Esophagus (tissue), 2 donors: ENCODE data around the gene GPX3. TPM values are rescaled to one million over a fixed set of nuclear protein-coding genes. Genes with fewer than 3 reads are reported as not detected.

Experiments used
- H3K27ac ChIP-seq, 2 donors: one replicate each; pipeline ENCODE4 v1.5.1; 2013; ENCODE audit warnings: low read depth in 2 of 2, mild to moderate bottlenecking in 2 of 2, inconsistent platforms in 1 of 2, low read length in 1 of 2, moderate library complexity in 1 of 2
- H3K27me3 ChIP-seq, 2 donors: one replicate each; pipeline ENCODE4 v1.6.1; 2013; ENCODE audit warnings: low read length in 2 of 2, control low read depth in 1 of 2, mild to moderate bottlenecking in 1 of 2; ENCODE audit not compliant: insufficient read depth in 2 of 2, control insufficient read depth in 1 of 2
- H3K36me3 ChIP-seq, 2 donors: one replicate each; pipeline ENCODE4 v1.6.1; 2013; ENCODE audit warnings: low read length in 1 of 2; ENCODE audit not compliant: control insufficient read depth in 2 of 2, insufficient read depth in 2 of 2
- H3K4me1 ChIP-seq, 2 donors: one replicate each; pipeline ENCODE4 v1.6.1; 2013; ENCODE audit warnings: low read length in 1 of 2; ENCODE audit not compliant: control insufficient read depth in 2 of 2, insufficient read depth in 2 of 2
- H3K4me3 ChIP-seq, 2 donors: one replicate each; pipeline ENCODE4 v1.5.1; 2013; ENCODE audit warnings: low read length in 2 of 2, mild to moderate bottlenecking in 2 of 2, low read depth in 1 of 2, moderate library complexity in 1 of 2
- H3K9me3 ChIP-seq, 2 donors: one replicate each; pipeline ENCODE4 v1.6.1; 2013; ENCODE audit warnings: mild to moderate bottlenecking in 2 of 2, low read depth in 1 of 2, low read length in 1 of 2, moderate library complexity in 1 of 2; ENCODE audit not compliant: control insufficient read depth in 2 of 2, insufficient read depth in 1 of 2
- WGBS, 2 donors: extraction: QIAGEN DNeasy Blood & Tissue Kit; methylation state at CpG; one replicate each; pipeline ENCODE4 v1.1.7; 2013; 5-methylcytosine and 5-hydroxymethylcytosine counted together
- polyA plus RNA-seq, 2 donors: library from polyadenylated mRNA; stranded (reverse); fragments of 200-250 nt; gene quantifications; one replicate each; pipeline ENCODE4 v1.2.3, GENCODE V29; 2013
- donor health status: healthy with polysubstance abuse.
- donor health status: Bipolar disorder and iron deficiency.

The GPX3 gene
- polyA plus RNA-seq, 2 donors, result 143 to 277 TPM

GRCh38 chr5:151022511-151023018 is 2.2 kb downstream of the GPX3 start:
- H3K27ac ChIP-seq, result peak overlapping the region; percentile 83 to 96
- peak overlapping the region; percentile 2 to 61 for H3K4me3 ChIP-seq
- H3K9me3 ChIP-seq, result no peaks in the 10 kb centered on the region
- no peaks in the 10 kb centered on the region for H3K27me3 ChIP-seq
- H3K4me1 ChIP-seq, result peaks cover 2 to 34% of the 10 kb centered on the region in 2 donors
- H3K36me3 ChIP-seq, result peaks cover 0 to 21% of the 10 kb centered on the region in 2 donors
- WGBS, 2 donors, result 63 to 75% methylated on average over 7 of the region's 7 CpGs

GRCh38 chr5:151023047-151023615 is 2.7 kb downstream of the GPX3 start:
- H3K9me3 ChIP-seq, result no peaks in the 10 kb centered on the region
- WGBS, 2 donors, result 60 to 78% methylated on average over 5 of the region's 5 CpGs
- peaks cover 0 to 27% of the 10 kb centered on the region in 2 donors for H3K36me3 ChIP-seq
- H3K27ac ChIP-seq, result peak overlapping the region; percentile 83 to 96
- peak overlapping the region in 1 of 2 donors; percentile 61 for H3K4me3 ChIP-seq
- H3K27me3 ChIP-seq, result no peaks in the 10 kb centered on the region
- H3K4me1 ChIP-seq, result peaks cover 2 to 34% of the 10 kb centered on the region in 2 donors

- H3K27ac ChIP-seq, result peak overlapping the region; percentile 83 to 96
- no peaks in the 10 kb centered on the region for H3K9me3 ChIP-seq
- peaks cover 2 to 32% of the 10 kb centered on the region in 2 donors for H3K36me3 ChIP-seq
- no peak overlapping the region for H3K4me3 ChIP-seq
- H3K4me1 ChIP-seq, result peaks cover 2 to 34% of the 10 kb centered on the region in 2 donors
- 39 to 54% methylated on average over 8 of the region's 8 CpGs for WGBS, 2 donors
- no peaks in the 10 kb centered on the region for H3K27me3 ChIP-seq
These were observed 3.3 kb downstream of the GPX3 start for GRCh38 chr5:151023651-151024050.

- Histone ChIP-seq H3K36me3 (peaks cover 4 to 37% of the 10 kb centered on the region in 2 donors), H3K4me1 (peaks cover 2 to 34% of the 10 kb centered on the region in 2 donors), H3K9me3 (no peaks in the 10 kb centered on the region), H3K27me3 (no peaks in the 10 kb centered on the region), H3K27ac (peak overlapping the region; percentile 83 to 96), H3K4me3 (no peak overlapping the region)
- 77 to 82% methylated on average over 7 of the region's 7 CpGs for WGBS, 2 donors
These were observed 4.3 kb downstream of the GPX3 start for GRCh38 chr5:151024440-151025249.

GRCh38 chr5:151025250-151025606 is 4.8 kb downstream of the GPX3 start:
- no peaks in the 10 kb centered on the region for H3K27me3 ChIP-seq
- H3K27ac ChIP-seq, result no peak overlapping the region
- H3K4me3 ChIP-seq, result no peak overlapping the region
- WGBS, 2 donors, result 93% methylated on average over 7 of the region's 7 CpGs
- peaks cover 9 to 42% of the 10 kb centered on the region in 2 donors for H3K36me3 ChIP-seq
- H3K9me3 ChIP-seq, result no peaks in the 10 kb centered on the region
- peaks cover 2 to 37% of the 10 kb centered on the region in 2 donors for H3K4me1 ChIP-seq

GRCh38 chr5:151026088-151026487 is 5.7 kb downstream of the GPX3 start:
- no peak overlapping the region for H3K4me3 ChIP-seq

GRCh38 chr5:151026679-151027078 is 6.3 kb downstream of the GPX3 start:
- Histone ChIP-seq H3K4me3 (no peak overlapping the region), H3K36me3 (peaks cover 11 to 49% of the 10 kb centered on the region in 2 donors), H3K27me3 (no peaks in the 10 kb centered on the region), H3K27ac (peak overlapping the region; percentile 12 to 44), H3K4me1 (peaks cover 2 to 31% of the 10 kb centered on the region in 2 donors), H3K9me3 (no peaks in the 10 kb centered on the region)
- WGBS, 2 donors, result 74 to 81% methylated on average over 7 of the region's 7 CpGs

More at GRCh38 chr5:151026088-151026487, 5.7 kb downstream of the GPX3 start:
- Histone ChIP-seq H3K36me3 (peaks cover 11 to 43% of the 10 kb centered on the region in 2 donors), H3K4me1 (peaks cover 2 to 32% of the 10 kb centered on the region in 2 donors), H3K27ac (peak overlapping the region in 1 of 2 donors; percentile 12), H3K9me3 (no peaks in the 10 kb centered on the region), H3K27me3 (no peaks in the 10 kb centered on the region)
- WGBS, 2 donors, result 84 to 85% methylated on average over 9 of the region's 9 CpGs

GRCh38 chr5:151027961-151028479 is 7.6 kb downstream of the GPX3 start:
- Histone ChIP-seq H3K9me3 (no peaks in the 10 kb centered on the region), H3K36me3 (peaks cover 11 to 54% of the 10 kb centered on the region in 2 donors), H3K27me3 (no peaks in the 10 kb centered on the region), H3K4me1 (peaks cover 2 to 26% of the 10 kb centered on the region in 2 donors), H3K4me3 (no peak overlapping the region), H3K27ac (no peak overlapping the region)
- 92 to 95% methylated on average over 11 of the region's 11 CpGs for WGBS, 2 donors

- Histone ChIP-seq H3K4me3 (no peak overlapping the region), H3K27me3 (no peaks in the 10 kb centered on the region), H3K9me3 (no peaks in the 10 kb centered on the region), H3K27ac (no peak overlapping the region), H3K36me3 (peaks cover 16 to 59% of the 10 kb centered on the region in 2 donors), H3K4me1 (peaks cover 2 to 20% of the 10 kb centered on the region in 2 donors)
- WGBS, 2 donors, result 94 to 95% methylated on average over 8 of the region's 8 CpGs
These were observed 8.3 kb downstream of the GPX3 start for GRCh38 chr5:151028717-151029116.
